WERI-Rb-1 (cell line): Measurements from ENCODE around the gene TNFRSF8.

Experiments used
- DNase-seq: peaks from one replicate; pipeline ENCODE4 v3.0.0-alpha.2; 2020
- H3K27ac ChIP-seq: fragments of 250-450 bp; sonication (Bioruptor Pico); 2 replicates; pipeline ENCODE4 v1.5.1; 2020; ENCODE audit warnings: mild to moderate bottlenecking, moderate library complexity
- H3K27me3 ChIP-seq: fragments of 250-450 bp; sonication (Bioruptor Pico); 2 replicates; pipeline ENCODE4 v1.5.1; 2021; ENCODE audit warnings: mild to moderate bottlenecking, low read depth, moderate library complexity; ENCODE audit not compliant: insufficient read depth, severe bottlenecking
- H3K36me3 ChIP-seq: fragments of 250-450 bp; sonication (Bioruptor Pico); 2 replicates; pipeline ENCODE4 v1.5.1; 2020; ENCODE audit warnings: mild to moderate bottlenecking, moderate library complexity
- H3K4me3 ChIP-seq: 2 replicates; pipeline ENCODE4 v1.5.1; 2011; ENCODE audit warnings: low read depth, mild to moderate bottlenecking, control low read depth, low read length
- H3K9me3 ChIP-seq: fragments of 250-450 bp; sonication (Bioruptor Pico); 2 replicates; pipeline ENCODE4 v1.5.1; 2021; ENCODE audit warnings: mild to moderate bottlenecking, moderate library complexity; ENCODE audit not compliant: severe bottlenecking
- TF ChIP-seq, protein P1 (sequence below): IDR thresholded peaks from 2 replicates; pipeline ENCODE4 v1.5.1; 2011; ENCODE audit warnings: low read depth, mild to moderate bottlenecking, control low read depth, inconsistent platforms, low read length

TNFRSF8 gene

GRCh38 chr1:12063141-12064072 is at the start of gene TNFRSF8:
TNFRSF8 (plus strand) TSS chr1:12063303; CDS start chr1:12063599, 296 bp downstream.
- Histone ChIP-seq H3K27me3 (peaks cover 45% of the 10 kb centered on the region), H3K4me3 (peak within 1 kb of the TSS; percentile 22; the same call in 1 of the 2 replicates), H3K27ac (no peak within 1 kb of the TSS), H3K36me3 (no peaks in the 10 kb centered on the region), H3K9me3 (peaks cover 5% of the 10 kb centered on the region)
- DNase-seq, result no peak
- TF ChIP-seq, protein P1, sequence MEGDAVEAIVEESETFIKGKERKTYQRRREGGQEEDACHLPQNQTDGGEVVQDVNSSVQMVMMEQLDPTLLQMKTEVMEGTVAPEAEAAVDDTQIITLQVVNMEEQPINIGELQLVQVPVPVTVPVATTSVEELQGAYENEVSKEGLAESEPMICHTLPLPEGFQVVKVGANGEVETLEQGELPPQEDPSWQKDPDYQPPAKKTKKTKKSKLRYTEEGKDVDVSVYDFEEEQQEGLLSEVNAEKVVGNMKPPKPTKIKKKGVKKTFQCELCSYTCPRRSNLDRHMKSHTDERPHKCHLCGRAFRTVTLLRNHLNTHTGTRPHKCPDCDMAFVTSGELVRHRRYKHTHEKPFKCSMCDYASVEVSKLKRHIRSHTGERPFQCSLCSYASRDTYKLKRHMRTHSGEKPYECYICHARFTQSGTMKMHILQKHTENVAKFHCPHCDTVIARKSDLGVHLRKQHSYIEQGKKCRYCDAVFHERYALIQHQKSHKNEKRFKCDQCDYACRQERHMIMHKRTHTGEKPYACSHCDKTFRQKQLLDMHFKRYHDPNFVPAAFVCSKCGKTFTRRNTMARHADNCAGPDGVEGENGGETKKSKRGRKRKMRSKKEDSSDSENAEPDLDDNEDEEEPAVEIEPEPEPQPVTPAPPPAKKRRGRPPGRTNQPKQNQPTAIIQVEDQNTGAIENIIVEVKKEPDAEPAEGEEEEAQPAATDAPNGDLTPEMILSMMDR, result no peak

DNA sequence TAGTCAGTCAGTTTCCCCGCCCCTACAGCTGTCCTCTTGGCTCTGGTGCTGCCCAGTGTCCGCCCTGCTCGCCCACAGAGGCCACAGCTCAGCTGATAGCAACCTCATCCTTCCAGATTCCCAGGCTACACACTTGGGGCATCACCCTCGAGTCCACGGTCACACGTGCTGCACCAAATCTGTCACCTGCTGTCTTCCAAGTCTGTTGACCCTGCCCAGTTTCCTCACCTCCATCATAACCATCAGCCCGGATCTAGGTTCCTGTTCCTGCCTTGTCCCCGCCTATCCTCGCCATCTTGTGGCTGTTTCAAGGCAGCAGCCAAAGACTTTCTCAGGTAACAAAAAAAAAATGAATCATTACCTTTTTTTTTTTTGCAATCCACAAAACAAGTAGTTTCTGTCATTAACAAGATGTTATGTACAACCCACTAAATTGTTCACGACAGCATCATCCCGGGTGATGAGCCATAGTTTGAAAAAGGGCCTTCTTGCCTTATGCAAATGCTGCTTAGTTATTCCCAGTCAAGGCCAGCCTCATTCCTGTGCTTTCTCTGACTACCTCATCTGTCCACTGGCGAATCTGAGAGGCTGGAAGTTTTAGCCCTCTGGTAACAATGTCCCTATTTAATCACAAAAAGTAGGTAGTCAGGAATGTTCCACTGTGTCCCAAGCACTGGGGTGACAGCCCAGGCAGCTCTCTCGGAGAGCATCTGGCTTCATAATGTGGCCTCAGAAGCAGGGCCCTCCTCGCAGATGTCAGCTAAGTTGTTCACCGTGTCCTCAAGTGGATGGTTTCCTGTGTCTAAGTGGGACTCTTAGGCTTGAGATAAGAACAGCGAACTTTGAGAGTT is 48.7 kb upstream of the TNFRSF8 start:
- Histone ChIP-seq H3K4me3 (no peak overlapping the region), H3K27ac (peak overlapping the region; percentile 92), H3K9me3 (no peaks in the 10 kb centered on the region), H3K36me3 (peaks cover 35% of the 10 kb centered on the region), H3K27me3 (no peaks in the 10 kb centered on the region)
- DNase-seq, result peak; percentile 73
- TF ChIP-seq, protein P1, result peak; percentile 23; the same call in 1 of the 2 replicates

GRCh38 chr1:12015001-12015491 is 48.1 kb upstream of the TNFRSF8 start:
- Histone ChIP-seq H3K4me3 (no peak overlapping the region), H3K27me3 (no peaks in the 10 kb centered on the region), H3K9me3 (no peaks in the 10 kb centered on the region), H3K36me3 (peaks cover 28% of the 10 kb centered on the region), H3K27ac (peak overlapping the region; percentile 92)
- TF ChIP-seq, protein P1, result no peak
- DNase-seq, result peak; percentile 25

DNA sequence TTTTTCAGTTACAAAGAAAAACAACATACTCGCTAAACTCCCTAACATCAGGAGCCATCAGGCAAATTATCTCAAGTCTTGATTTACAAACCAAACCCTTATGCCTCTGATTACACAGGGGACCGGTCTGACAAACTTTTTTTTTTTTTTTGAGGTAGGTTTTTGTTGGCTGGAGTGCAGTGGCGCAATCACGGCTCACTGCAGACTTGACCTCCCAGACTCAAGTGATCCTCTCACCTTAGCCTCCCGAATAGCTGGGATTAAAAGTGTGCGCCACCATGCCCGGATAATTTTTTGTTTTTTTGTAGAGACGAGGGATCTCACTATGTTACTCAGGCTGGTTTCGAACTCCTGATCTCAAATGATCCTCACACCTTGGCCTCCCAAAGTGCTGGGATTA is 47.6 kb upstream of the TNFRSF8 start:
- Histone ChIP-seq H3K27me3 (no peaks in the 10 kb centered on the region), H3K36me3 (peaks cover 24% of the 10 kb centered on the region), H3K9me3 (no peaks in the 10 kb centered on the region), H3K27ac (peak overlapping the region; percentile 92), H3K4me3 (no peak overlapping the region)
- no peak for DNase-seq
- TF ChIP-seq, protein P1, result no peak

DNA sequence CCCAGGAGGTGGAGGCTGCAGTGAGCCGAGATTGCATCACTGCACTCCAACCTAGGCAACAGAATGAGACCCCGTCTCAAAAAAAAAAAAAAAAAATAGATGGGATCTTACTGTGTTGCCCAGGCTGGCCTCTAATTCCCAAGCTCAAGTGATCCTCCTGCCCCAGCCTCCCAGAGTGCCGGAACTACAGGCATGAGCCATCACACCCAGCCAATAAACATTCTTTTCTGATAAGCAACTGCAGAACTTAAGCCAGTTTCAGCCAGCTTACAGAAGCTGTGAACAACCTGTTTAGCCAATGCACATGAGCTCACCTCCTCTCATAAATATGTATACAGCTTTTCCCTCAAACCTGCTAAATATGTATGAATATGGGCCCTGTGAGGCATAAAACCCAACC is 46.9 kb upstream of the TNFRSF8 start:
- H3K4me3 ChIP-seq, result no peak overlapping the region
- TF ChIP-seq, protein P1, result no peak
- no peak for DNase-seq
- peaks cover 17% of the 10 kb centered on the region for H3K36me3 ChIP-seq
- no peaks in the 10 kb centered on the region for H3K9me3 ChIP-seq
- H3K27ac ChIP-seq, result no peak overlapping the region; the same call in 1 of the 2 replicates
- H3K27me3 ChIP-seq, result no peaks in the 10 kb centered on the region
